Posterior vena cava (tissue), 2 donors: ENCODE measurements around the gene PIGU. TPM values are rescaled to one million over a fixed set of nuclear protein-coding genes. Genes with fewer than 3 reads are reported as not detected.

ENCODE experiments used
- DNase-seq: peaks from one replicate; pipeline ENCODE4 v3.0.0-alpha.2; 2020; ENCODE audit warnings: low spot score
- intact Hi-C, 2 donors: fragments of 100-400 bp; cut with DNase I; formaldehyde crosslinking; loops; one replicate each; pipeline versions ENCODE4 v1.14.1 to v1.14.2; 2022 to 2023
- total RNA-seq, 2 donors: library from RNA; stranded (reverse); fragmentation: NEBNext Ultra II Directional; extraction: Animal tissue kit (Norgen Biotek cat#: 25700); gene quantifications; one replicate each; pipeline ENCODE4 v1.2.1, GENCODE V29; 2021
- donor health status: DM: yes; HTN: yes; CAD: no.
- donor health status: DM: yes; HTN: yes; CAD: no.

PIGU gene
- total RNA-seq, 2 donors from 2014 or later = 9.6 to 10.7 TPM

DNA sequence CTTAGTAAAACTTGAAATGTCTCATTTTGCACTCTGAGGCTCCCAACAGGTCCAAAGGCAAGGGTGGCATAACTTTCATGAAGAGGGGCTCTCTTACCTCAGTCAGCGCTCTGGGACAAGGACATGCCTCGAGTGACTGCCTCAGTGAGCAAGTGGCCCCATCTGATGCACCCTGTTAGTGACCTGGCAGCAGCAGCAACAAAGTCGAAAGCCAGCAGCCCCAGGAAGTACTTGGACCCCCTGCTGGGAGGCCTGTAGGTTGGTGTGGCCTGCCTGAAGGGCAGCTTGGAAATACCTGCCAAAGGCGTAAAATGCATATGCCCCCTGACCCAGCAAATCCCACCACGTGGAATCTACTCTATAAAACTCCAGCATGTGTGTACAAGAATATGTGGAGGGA is 105.1 kb downstream of the PIGU start:
- intact Hi-C loops = loop anchor here in 1 of 2 donors (10.0 kb wide), 1 partner anchor 393 kb away; no protein-coding TSS in a partner anchor

DNA sequence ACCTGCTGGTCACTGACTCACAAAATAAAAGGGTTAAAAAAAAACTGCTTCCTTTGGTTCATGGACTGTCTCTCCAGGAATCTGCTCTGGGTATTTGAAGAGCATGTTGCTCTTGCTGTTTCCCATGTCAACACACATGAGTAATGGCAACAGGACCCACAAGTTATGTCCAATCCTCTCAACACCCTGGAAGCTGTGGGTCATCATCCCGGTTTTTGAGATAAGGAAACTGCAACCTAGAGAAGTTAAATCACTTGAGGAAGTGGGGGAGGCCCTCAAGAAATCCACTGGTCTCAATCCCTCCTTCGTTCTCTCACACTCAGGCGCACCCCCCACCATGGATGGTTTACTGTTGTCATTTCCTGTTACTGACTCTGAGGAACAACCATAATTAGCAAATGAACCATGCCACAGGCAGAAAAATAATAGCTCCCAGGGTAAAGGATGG is 106.0 kb downstream of the PIGU start:
- DNase-seq = peak; percentile 23

More for the DNA sequence above, 105.1 kb downstream of the PIGU start:
- no peak for DNase-seq

DNA sequence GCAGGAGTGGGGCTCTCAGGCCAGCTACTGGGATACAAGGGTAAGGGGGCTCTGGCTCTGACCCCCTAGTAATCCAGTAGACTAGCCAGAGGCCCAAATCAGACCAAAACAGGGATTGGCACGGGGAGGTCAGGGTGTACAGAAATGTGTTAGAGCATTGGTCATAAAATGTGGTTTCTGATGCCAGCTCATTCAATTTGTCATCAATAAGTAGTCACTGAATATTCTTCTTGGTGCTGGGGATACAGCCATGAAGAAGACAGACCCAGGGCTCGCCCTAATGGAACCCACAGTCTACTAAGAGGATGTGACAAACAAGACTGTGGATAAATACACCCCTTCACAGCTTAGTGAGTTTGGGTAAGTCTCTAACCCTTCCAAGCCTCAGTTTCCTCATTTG is 107.3 kb downstream of the PIGU start:
- no peak for DNase-seq
- intact Hi-C loops = no loop called here

More for the DNA sequence above, 106.0 kb downstream of the PIGU start:
- intact Hi-C loops = loop anchor here in 1 of 2 donors (10.0 kb wide), 1 partner anchor 394 kb away; no protein-coding TSS in a partner anchor

DNA sequence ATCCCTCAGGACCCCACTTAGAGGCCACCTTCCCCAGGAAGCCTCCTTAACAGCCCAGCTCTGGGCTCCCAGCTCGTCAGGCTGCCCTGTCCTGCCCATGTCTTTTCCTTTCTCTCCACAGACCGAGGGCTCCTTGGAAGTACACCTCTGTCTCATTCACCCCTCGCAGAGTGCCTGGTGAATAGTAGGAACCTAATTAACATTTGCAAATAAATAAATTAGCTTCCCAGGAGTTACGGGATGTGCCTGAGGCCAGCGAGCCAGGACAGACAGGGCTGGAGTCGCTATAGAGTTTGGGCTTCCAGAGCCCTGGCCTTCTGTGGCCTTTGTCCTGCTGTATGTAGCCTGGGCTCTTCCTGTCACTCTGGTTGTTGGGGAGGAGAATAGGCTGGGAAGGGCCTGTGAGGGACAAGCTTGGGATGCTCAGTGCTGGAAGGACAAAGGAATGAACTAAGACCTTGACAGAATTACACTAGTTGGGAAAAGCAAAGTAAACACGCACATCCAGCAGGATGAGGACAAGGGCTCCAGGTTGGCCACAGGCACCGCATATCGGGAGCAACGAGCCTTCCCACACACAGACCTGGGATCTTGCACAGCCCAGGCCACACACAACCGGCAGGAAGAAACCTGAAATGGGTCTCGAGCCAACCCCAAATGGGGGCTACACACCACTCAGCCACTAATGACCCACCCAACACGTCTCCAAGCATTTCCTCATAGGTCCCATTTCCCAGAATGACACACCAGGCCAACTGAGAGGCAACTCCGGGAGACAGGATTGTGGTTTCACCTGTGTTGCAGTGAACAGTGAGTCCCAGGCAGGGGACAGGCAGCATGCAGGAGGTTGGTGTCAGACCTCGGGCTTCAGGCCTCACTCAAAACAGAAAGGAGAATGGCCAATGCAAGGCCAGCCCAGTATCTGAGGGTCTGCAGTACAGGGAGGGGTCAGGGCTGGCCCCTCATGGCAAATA is 108.7 kb downstream of the PIGU start:
- intact Hi-C loops = no loop called here
- DNase-seq = peak; percentile 51

DNA sequence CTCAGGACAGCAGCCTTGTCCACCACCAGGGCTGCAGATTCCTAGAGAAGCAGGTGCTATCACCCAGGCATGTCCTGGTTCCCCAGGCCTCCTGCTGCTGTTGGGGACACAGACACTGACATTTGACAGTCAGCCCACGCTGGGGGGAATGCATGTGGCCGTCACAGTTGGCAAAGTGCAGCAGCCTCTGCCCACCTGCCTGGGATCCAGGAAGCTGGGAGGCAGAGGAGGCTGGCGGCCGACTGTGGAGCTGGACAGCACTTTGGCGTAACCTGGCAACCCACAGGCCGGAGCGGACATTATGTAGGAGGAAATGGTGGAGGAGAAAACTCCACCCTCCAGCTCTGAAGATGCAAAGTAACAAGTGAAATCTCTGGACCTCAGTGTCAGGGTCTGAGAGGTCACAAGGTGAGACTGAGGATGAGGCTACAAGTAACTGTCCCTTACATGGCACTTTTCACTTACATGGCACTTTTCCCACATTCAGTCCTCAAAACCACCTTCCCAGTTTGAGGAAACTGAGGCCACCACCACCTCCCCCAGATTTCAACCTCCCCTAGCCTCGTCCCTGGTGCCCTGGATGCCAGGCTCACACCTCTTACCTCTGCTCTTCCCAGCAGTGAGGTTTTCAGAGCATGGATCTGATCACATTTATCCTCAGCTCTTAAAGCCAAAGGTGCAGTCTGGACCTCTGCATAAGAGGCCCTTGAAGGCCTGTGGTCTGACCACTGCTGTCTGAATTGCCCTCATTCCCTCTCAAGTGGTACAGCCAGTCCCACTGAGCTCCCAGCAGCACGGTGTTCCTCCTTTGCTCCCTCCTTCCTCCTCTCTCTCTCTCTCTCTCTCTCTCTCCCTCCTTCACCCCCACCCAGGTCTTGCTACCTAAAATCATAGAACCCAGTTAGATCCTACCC is 109.7 kb downstream of the PIGU start:
- intact Hi-C loops = no loop called here
- DNase-seq = peak; percentile 77

DNA sequence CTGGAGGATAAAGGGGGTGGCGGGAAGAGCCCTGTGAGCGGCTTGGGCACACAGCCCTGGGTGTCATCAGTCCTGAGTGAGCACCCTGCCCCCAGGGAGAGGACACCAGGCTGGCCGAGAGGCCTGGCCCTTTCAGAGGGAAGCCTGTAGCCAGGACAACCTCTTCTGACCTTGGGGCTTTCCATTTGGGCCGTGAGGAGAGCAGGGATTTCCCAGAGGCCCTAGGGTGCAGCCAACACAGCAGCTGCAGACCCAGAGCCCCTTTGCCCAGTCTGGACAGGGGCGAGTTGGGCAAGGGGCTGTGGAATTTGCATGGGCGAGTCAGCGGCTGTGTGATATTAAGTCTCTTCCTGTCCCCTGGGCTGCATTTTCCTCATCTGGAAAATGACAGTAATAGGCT is 112.1 kb downstream of the PIGU start:
- DNase-seq = peak; percentile 0
- intact Hi-C loops = no loop called here

DNA sequence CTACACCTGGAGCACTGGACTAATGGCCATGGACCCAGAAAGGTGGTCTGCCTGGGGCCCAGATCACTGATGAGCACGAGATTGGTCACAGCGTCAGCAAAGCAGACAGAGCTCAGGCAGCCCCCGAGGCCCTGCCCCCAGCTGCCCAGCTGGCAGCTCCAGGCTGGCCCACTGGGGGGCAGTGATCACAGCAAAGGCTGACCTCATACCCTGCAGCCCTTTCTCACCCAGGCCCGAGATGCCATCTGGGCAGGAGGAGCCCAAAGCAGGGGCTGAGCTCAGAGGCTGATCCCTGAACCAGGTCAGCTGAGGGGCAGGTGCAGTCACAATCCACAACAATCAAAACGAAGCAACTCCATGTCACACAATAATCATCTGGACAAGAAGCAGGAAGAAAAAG is 114.3 kb downstream of the PIGU start:
- DNase-seq = no peak
- intact Hi-C loops = no loop called here

DNA sequence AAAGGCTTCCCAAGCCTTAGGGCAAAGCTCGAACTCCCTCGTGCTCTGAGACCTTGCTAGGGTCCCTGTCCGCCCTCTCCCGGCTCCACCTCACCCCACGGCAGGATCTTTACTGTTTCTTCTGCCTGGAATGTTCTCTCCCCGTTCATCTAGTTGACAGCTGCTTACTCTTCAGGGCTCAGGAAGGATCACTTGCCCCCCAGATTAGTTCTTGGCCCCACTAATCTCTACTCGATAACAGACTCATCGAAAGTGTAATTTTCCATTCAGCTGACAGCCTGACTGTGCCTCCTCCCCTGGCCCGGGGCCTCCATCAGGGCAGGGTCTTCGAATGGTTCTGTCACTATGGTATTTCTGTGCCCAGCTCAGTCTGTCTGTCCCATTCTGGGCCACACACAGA is 115.2 kb downstream of the PIGU start:
- intact Hi-C loops = no loop called here
- DNase-seq = no peak

DNA sequence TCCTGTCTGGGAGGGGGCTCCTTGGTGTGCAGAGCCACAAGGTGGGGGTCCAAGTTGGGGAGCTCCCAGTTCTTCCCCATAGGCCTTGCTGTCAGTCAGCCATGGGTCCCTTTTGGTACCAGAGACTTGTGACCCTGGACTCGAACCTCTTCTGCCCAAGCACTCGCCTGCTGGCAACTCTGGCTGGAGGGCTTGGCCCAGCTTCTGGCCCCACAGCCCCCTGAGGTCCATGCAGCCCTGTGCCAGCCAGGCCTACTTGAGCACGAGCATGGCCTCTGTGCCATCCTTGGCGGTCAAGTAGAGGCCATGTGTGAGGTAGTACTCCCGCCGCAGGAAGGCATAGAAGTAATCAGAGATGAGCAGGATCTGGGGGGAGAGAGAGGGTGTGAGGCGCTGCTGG is 116.3 kb downstream of the PIGU start:
- intact Hi-C loops = no loop called here
- no peak for DNase-seq

DNA sequence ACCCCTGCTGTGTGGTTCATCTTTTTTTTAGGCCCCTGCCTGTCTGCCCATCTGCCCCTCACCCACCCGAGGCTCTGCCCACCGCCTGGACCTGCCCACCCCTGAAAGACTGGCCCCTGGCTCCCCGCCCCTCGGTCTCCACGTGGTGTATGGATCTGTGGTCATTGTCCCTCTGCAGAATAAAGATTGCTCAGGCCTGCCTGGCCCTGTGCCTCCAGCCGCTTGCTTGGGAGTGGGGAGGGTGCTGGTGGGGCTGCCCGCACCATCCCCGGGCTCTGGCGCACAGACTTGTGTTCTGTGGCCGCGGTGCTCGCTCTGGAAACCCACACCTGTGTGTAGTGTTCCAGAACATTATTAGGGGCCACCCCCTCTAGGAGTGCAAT is 116.8 kb downstream of the PIGU start:
- no peak for DNase-seq
- intact Hi-C loops = no loop called here

DNA sequence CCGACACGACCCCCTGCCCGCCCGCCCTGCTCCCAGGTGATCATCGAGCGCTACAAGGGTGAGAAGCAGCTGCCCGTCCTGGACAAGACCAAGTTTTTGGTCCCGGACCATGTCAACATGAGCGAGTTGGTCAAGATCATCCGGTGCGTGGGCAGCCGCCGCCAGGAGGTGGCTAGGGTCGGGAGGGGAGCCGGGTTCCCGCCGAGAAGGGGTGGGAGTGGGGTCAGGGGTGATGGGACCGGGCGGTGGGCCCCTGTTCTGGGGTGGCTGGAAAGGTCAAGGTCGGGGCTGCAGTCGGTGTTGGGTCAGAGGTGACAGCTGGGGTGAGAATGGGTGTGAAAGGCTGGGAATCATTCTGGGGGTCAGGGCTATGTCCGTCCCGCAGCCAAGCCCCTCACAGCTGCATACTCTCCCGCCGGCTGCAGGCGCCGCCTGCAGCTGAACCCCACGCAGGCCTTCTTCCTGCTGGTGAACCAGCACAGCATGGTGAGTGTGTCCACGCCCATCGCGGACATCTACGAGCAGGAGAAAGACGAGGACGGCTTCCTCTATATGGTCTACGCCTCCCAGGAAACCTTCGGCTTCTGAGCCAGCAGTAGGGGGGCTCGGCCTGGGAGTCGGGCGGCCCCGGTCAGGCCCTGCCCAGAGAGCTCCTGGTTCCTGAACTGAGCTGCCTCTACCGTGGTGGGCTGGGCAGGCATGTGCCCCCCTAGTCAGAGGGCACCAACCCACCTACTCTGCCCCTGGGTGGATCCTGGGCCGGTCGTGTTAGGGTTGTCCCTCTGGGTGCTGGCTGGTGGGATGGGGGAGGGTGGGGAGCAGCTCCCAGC is 117.4 kb downstream of the PIGU start:
- intact Hi-C loops = no loop called here
- DNase-seq = no peak

DNA sequence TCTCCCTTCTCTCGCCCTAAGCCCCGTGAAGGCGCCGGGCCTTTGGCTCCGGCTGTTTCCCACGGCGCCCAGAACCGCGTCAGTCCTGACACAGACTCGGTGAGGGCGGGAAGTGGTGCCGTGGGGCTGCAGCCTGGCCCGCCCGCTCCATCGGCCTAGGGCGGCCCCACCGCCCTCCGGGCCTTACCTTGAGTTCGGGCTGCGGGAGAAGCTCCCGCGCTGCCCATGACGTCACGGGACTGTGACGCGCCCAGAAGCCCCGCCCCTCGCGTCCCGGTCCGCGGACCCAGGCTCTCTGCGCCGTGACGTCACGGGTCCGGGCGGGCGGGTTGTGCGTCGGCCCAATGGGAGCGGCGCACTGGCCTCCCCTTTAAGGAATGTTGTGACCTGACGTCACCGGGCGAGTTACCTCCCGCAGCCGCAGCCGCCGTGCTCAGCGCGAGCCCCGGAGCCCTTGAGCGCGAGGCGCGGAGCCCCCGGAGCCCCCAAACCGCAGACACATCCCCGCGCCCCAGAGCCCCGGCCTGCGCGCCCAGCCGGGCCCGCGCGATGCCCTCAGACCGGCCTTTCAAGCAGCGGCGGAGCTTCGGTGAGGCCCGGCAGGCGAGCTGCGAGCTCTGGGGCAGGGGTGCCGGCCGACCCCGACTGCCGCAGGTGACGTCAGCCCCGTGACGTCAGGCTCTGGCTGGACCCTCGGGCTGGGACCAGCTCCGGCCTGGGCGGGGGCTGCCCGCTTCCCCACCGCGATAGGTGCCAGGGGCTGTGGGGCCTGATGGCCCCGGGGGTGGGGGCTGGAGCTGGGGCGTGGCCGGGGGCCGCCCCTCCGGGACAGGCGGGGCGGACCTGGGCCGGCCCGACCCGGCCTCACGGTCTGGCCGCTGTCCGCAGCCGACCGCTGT is 118.3 kb downstream of the PIGU start, which contains the start of gene MAP1LC3A:
Gene MAP1LC3A, plus strand, starts transcription at position 399 of the 899 bp plus-strand sequence. Its CDS starts 151 bp downstream, at position 550.
- intact Hi-C loops = no loop called here
- peak; percentile 99 for DNase-seq

DNA sequence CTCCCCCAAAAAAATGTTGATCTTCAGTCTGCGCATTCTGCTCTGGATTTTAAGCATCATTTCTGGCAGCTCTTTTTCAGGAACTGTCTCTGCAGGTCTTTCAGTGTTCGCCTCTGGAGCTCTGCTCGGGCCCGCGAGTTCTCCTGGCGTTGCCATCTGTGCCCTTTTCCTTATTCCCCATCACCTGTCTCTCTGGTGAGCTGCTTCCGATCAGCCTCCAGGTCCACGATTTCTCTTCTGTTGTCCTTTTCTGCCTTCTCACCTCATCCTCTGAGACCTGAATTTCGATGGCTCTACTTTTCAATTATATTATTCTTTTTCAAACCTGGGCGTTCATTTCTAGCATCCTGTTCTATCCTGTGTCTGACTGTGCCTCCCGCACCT is 119.0 kb downstream of the PIGU start:
- intact Hi-C loops = no loop called here
- no peak for DNase-seq

DNA sequence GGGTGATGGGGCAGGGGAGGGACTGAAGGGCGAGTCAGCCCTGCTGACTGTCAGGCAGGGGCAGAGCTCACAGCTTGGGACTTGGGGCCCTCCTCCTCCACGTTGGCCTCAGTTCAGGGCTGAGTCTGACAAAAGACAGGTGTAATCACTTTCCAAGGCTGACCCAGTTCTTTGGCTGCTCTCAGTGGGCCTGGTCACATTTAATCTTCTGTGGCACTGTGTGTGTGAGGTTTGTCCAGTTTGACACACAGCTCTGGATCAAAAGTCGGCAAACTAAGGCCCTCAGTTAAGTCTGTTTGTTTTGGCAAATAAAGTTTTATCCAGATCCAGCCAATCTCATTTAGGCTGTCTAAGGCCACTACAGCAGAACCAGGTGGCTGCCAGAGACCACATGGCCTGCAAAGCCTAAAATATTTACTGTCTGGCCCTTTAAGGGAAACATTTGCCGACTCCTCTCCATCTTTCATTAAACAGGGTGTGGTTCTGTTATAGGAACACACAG is 123.5 kb downstream of the PIGU start:
- DNase-seq = no peak
- intact Hi-C loops = no loop called here

DNA sequence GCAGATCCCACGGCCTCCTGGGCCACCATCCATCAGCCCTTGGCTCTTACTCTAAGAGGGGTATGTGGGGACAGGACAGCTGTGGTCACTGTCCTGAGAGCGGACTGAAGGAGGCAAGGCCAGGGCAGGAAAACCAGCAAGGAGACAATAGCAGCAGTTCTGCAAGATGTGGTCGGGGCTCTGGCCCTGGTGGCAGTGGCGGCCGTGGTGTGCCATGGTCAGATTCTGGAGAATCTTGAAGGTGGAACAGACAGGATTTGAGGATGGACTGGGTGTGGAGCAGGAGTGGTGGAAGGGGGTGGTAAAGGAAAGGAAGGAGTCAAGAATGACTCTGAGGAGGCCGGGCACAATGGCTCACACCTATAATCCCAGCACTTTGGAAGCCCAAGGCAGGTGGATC is 124.3 kb downstream of the PIGU start:
- intact Hi-C loops = no loop called here
- no peak for DNase-seq

DNA sequence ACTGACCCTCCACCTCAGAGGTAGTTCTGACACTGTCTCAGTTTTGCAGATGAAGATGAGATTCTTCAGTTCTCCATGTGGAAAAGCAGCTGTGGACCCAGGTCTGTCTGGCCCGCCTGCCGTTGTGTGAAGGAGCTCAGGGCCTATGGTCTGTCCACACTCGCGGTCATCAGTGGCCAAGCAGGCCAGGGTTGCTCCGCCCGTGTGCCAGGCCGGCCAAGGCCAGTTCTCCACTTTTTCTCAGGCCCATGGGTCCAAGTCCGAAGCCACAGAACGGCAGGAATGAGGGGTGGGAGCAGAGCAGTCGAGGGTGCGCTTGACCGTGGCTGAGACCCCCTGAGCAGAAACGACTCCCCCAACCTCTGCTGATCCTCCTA is 127.0 kb downstream of the PIGU start:
- no peak for DNase-seq
- intact Hi-C loops = no loop called here

DNA sequence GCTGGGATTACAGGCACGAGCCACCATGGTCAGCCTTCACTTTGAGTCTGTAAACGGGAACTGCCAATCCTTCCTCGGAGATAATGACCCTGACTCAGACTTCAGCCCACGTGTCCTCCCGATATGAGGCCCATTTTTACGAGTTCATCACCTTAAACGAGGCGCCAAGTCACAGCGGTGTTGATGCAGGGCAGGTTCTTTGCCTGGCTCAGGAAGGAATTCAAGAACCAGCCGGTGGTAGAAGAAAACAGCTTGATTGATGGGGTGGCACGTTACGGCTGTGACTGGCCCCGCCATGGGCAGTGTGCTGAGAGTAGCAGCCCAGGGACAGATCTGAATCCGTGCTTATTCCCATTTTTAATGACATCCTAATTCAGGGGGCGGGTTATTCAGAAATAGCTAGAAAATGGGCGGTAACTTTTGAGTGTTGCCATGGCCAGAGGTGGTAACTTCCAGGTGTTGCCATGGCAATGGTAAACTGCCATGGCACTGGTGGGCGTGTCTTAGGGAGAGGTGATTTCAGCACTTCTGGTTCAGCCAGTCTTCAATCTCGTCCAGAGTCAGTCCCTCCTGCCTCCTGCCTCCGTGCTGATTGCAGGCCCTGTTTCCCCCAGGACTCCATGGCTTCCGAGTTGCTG is 127.5 kb downstream of the PIGU start:
- intact Hi-C loops = no loop called here
- no peak for DNase-seq
